Epithelial cell of proximal tubule (primary cell): ENCODE measurements around the gene SYT7. TPM values are rescaled to one million over a fixed set of nuclear protein-coding genes. Genes with fewer than 3 reads are reported as not detected.
A peak's percentile ranks its signal among the peaks of the same experiment; 100 is the strongest.

Experiments used
- DNase-seq: peaks from one replicate; pipeline ENCODE4 v3.0.0-alpha.2; 2011; ENCODE audit warnings: low read depth
- H3K4me3 ChIP-seq: 2 replicates; pipeline ENCODE4 v1.5.1; 2011; ENCODE audit warnings: low read depth, mild to moderate bottlenecking, low read length
- CTCF ChIP-seq: conservative IDR thresholded peaks from 2 replicates; pipeline ENCODE4 v1.5.1; 2012; ENCODE audit warnings: low read depth, mild to moderate bottlenecking, low read length
- total RNA-seq: library from RNA; depleted of rRNA; stranded (reverse); fragments of >200 nt; gene quantifications from 2 replicates; pipeline ENCODE4 v1.2.3, GENCODE V29; 2015

Gene SYT7, protein sequence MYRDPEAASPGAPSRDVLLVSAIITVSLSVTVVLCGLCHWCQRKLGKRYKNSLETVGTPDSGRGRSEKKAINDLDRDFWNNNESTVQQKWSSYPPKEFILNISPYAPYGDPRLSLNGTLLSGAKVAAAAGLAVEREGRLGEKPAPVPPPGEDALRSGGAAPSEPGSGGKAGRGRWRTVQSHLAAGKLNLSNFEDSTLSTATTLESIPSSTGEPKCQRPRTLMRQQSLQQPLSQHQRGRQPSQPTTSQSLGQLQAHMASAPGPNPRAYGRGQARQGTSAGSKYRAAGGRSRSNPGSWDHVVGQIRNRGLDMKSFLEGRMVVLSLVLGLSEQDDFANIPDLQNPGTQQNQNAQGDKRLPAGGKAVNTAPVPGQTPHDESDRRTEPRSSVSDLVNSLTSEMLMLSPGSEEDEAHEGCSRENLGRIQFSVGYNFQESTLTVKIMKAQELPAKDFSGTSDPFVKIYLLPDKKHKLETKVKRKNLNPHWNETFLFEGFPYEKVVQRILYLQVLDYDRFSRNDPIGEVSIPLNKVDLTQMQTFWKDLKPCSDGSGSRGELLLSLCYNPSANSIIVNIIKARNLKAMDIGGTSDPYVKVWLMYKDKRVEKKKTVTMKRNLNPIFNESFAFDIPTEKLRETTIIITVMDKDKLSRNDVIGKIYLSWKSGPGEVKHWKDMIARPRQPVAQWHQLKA
- total RNA-seq = 0.23 TPM in 1 of 2 replicates, not detected in the other

- peak; percentile 61 for DNase-seq
- peak; percentile 24 for TF ChIP-seq CTCF
- peak within 1 kb of the TSS; percentile 31 for H3K4me3 ChIP-seq
Observed at GRCh38 chr11:61581030-61581928, at the start of gene SYT7. SYT7 (minus strand) TSS chr11:61581076; CDS start chr11:61580820, 256 bp downstream.

DNA sequence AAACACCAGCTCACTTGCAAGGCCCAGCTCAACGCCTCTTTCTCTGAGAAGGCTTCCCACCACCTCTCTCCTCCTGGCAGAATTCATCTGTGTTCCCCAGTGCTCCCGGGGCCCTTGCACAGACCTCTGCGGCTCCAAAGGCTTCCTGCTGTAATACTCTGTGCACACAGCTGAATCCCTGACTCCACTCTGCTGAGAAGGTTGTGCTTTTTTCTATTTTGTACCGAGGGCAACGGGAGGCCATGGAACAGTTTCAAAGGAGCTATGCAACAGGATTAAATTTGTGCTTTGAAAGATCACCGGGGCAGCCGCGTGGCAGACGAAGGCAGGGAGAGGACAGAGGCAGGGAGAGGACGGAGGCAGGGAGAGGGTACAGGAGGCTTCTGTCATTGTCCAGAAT is 49.2 kb upstream of the SYT7 start:
- H3K4me3 ChIP-seq = no peak overlapping the region
- no peak for DNase-seq
- TF ChIP-seq CTCF = no peak

- no peak for TF ChIP-seq CTCF
Observed at GRCh38 chr11:61629082-61629833, 48.4 kb upstream of the SYT7 start.

DNA sequence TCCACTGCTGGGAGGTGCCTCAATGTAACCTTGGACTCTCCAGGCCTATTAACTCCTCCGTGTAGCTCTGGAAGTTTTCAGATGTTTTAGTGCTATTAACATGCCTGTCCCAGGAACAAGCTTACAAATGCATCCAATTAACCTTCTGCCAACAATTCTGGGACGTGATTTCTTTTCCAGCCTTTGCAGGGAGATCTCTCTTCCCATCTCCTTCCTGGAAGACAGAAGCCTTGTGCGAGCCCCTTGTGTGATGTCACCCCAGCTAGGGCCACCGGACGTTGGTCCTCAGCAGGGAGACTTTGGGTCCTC is 47.7 kb upstream of the SYT7 start:
- DNase-seq = no peak
- no peak overlapping the region for H3K4me3 ChIP-seq
- TF ChIP-seq CTCF = no peak

More at GRCh38 chr11:61629082-61629833, 48.4 kb upstream of the SYT7 start:
- DNase-seq = no peak
- H3K4me3 ChIP-seq = no peak overlapping the region

DNA sequence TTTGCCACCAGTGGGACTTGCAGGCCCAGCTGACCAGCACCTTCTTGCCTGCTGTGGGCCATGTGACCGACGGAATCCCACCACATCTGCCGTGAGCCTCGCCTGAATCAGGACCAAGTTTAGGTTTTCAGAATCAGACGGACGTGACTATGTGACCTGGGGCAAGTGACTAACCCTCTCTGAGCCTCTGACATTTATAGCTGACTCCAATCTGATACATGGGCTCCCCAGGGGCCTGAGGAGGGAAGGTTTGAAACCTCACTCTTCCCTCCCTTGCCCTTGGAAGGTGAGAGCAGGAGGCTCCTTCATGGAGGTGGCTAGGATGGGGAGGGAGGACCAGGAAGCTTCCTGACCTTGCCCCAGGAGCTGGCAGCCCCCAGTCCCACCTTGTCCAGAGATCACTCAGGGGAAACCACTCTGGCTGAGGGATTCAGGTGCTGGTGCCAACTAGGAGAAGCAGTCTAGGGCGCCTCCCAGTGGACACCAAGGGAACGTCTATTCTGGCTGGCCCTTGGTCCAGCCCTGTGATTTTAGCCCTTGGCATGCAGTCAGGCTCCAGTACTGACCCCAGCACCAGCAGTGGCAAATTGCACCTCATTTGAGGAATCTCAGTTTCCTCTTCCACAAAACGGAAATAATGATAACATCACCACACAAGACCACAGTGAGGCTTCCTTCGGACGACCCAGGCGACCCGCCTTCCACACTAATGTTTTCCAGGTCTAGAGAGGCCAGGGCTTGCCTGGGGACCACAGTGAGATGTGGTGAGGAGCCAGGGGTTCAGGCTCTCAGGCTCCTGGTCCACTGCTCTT is 47.2 kb upstream of the SYT7 start:
- peak; percentile 91 for TF ChIP-seq CTCF
- no peak for DNase-seq
- no peak overlapping the region for H3K4me3 ChIP-seq
